B cell (primary cell): Measurements from ENCODE around the gene ZNF581.

Experiments
- CTCF ChIP-seq: fragments of 200-600 bp; IDR thresholded peaks from one replicate; pipeline ENCODE4 v1.8.0; 2022; ENCODE audit warnings: antibody characterized with exemption, mild to moderate bottlenecking
- EZH2 ChIP-seq: IDR thresholded peaks from 2 replicates; pipeline ENCODE4 v1.6.1; 2012; ENCODE audit warnings: borderline replicate concordance, low read depth, mild to moderate bottlenecking, moderate library complexity, low read length; ENCODE audit not compliant: insufficient read depth, poor library complexity, severe bottlenecking

- TF ChIP-seq CTCF (no peak), EZH2 (no peak)
Observed at GRCh38 chr19:55668603-55669348, 25.3 kb downstream of the ZNF581 start.
